ENCODE results near the gene ITGB3. TPM values are rescaled to one million over a fixed set of nuclear protein-coding genes. Genes with fewer than 3 reads are reported as not detected.

Gene ITGB3
- total and polyA plus RNA-seq, 2 of the 8 experiments (the other 6 are each of a cell fraction or from before 2014, with no cell fraction given): 0.08 to 0.09 TPM

DNA sequence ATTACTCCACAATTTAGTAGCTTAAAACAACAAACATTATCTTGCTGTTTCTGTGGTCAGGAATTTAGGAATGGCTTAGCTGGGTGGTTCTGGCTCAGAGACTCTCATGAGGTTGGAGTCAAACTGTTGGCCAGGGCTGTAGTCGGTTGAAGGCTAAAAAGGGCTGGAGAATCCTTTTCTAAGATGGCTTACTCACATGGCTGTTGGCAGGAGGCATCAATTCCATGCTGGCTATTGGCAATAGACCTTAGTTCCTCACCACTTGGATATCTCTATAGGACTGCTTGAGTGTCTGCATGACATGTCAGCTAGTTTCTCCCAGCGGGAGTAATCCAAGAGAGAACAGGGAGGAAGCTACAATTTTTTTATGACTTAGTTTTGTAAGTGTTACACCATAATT, 63.5 kb downstream of the ITGB3 start (continued):
- TF ChIP-seq RFX5 (IDR thresholded peaks at IDR 0.05; ENCODE audit: borderline replicate concordance, low read depth, low read length): no peak
- no peak for TF ChIP-seq CBX8 (IDR thresholded peaks at IDR 0.05; ENCODE audit: borderline replicate concordance, low read depth, low read length)
- TF ChIP-seq EGR1 (IDR thresholded peaks at IDR 0.05; ENCODE audit: borderline replicate concordance, low read depth, low read length): no peak
- no peak for TF ChIP-seq TCF12 (IDR thresholded peaks at IDR 0.05; ENCODE audit: low read depth, low read length)
- TF ChIP-seq BRCA1 (IDR thresholded peaks at IDR 0.05; ENCODE audit: low read depth, low read length): no peak
